SK-N-SH treated with all-trans-retinoic acid at 6 μM for 48 hours (cell line): ENCODE measurements around the gene IRAG1.
"Not testable (repeated sequence)": the region's sequence is repeated elsewhere in the genome, so short reads cannot be mapped to it uniquely, and the experiment has no call there.

Experiments used
- ATAC-seq: fragments of 200-7000 bp; cut with Tn5 transposase; 3 replicates; pipeline ENCODE4 v1.9.1; 2020; ENCODE audit warnings: mild to moderate bottlenecking, moderate library complexity
- ARNTL ChIP-seq: fragments of 450-650 bp; formaldehyde crosslinking; IDR thresholded peaks from 2 replicates; pipeline ENCODE4 v1.5.0; 2020; ENCODE audit warnings: low read depth, mild to moderate bottlenecking, moderate library complexity, borderline replicate concordance
- BACH2 ChIP-seq: fragments of 250-450 bp; sonication (Bioruptor Pico); IDR thresholded peaks from 2 replicates; pipeline ENCODE4 v1.9.0; 2021; ENCODE audit warnings: mild to moderate bottlenecking, borderline replicate concordance
- CREB5 ChIP-seq: fragments of 250-450 bp; sonication (Bioruptor Pico); IDR thresholded peaks from 2 replicates; pipeline ENCODE4 v1.5.1; 2020; ENCODE audit warnings: low read depth, mild to moderate bottlenecking, moderate library complexity
- CSDC2 ChIP-seq: fragments of 250-450 bp; sonication (Bioruptor Pico); IDR thresholded peaks from 2 replicates; pipeline ENCODE4 v1.5.0; 2020; ENCODE audit warnings: mild to moderate bottlenecking, moderate library complexity
- CSRNP3 ChIP-seq: fragments of 250-450 bp; sonication (Bioruptor Pico); IDR thresholded peaks from 2 replicates; pipeline ENCODE4 v1.5.1; 2021; ENCODE audit warnings: mild to moderate bottlenecking, moderate library complexity
- ESRRG ChIP-seq: fragments of 250-450 bp; sonication (Bioruptor Pico); IDR thresholded peaks from 2 replicates; pipeline ENCODE4 v1.6.1; 2021; ENCODE audit warnings: mild to moderate bottlenecking
- GLIS3 ChIP-seq: fragments of 250-450 bp; sonication (Bioruptor Pico); IDR thresholded peaks from 2 replicates; pipeline ENCODE4 v1.5.0; 2020; ENCODE audit warnings: mild to moderate bottlenecking, moderate library complexity
- ISL1 ChIP-seq: fragments of 250-450 bp; sonication (Bioruptor Pico); IDR thresholded peaks from 2 replicates; pipeline ENCODE4 v2.1.2; 2022; ENCODE audit warnings: mild to moderate bottlenecking, moderate library complexity
- OSR1 ChIP-seq: fragments of 250-450 bp; sonication (Bioruptor Pico); IDR thresholded peaks from 2 replicates; pipeline ENCODE4 v1.8.0; 2022; ENCODE audit warnings: moderate library complexity, mild to moderate bottlenecking, inconsistent platforms
- PATZ1 ChIP-seq: fragments of 250-450 bp; sonication (Bioruptor Pico); IDR thresholded peaks from 2 replicates; pipeline ENCODE4 v1.8.0; 2020; ENCODE audit warnings: mild to moderate bottlenecking, moderate library complexity, borderline replicate concordance
- POU6F1 ChIP-seq: fragments of 250-450 bp; sonication (Bioruptor Pico); IDR thresholded peaks from 2 replicates; pipeline ENCODE4 v1.8.0; 2021; ENCODE audit warnings: low read depth, mild to moderate bottlenecking, moderate library complexity, borderline replicate concordance
- PPARA ChIP-seq: fragments of 250-450 bp; sonication (Bioruptor Pico); IDR thresholded peaks from 2 replicates; pipeline ENCODE4 v1.5.0; 2020; ENCODE audit warnings: mild to moderate bottlenecking, borderline replicate concordance
- RARB ChIP-seq: fragments of 250-450 bp; sonication (Bioruptor Pico); IDR thresholded peaks from 2 replicates; pipeline ENCODE4 v1.8.0; 2021; ENCODE audit warnings: mild to moderate bottlenecking, moderate library complexity
- SNAI2 ChIP-seq: fragments of 250-450 bp; sonication (Bioruptor Pico); IDR thresholded peaks from 2 replicates; pipeline ENCODE4 v1.5.0; 2020; ENCODE audit warnings: mild to moderate bottlenecking, moderate library complexity
- TCF4 ChIP-seq: fragments of 250-450 bp; sonication (Bioruptor Pico); IDR thresholded peaks from 2 replicates; pipeline ENCODE4 v1.8.0; 2021; ENCODE audit warnings: mild to moderate bottlenecking, moderate library complexity, borderline replicate concordance
- TOX ChIP-seq: fragments of 250-450 bp; sonication (Bioruptor Pico); IDR thresholded peaks from 2 replicates; pipeline ENCODE4 v1.8.0; 2021; ENCODE audit warnings: mild to moderate bottlenecking, moderate library complexity, borderline replicate concordance
- ZC3H10 ChIP-seq: fragments of 250-450 bp; sonication (Bioruptor Pico); IDR thresholded peaks from 2 replicates; pipeline ENCODE4 v1.5.1; 2021; ENCODE audit warnings: mild to moderate bottlenecking, moderate library complexity
- ZFP30 ChIP-seq: fragments of 450-650 bp; formaldehyde crosslinking; IDR thresholded peaks from 2 replicates; pipeline ENCODE4 v1.5.0; 2022; ENCODE audit warnings: mild to moderate bottlenecking, moderate library complexity
- ZNF565 ChIP-seq: fragments of 450-650 bp; formaldehyde crosslinking; conservative IDR thresholded peaks from 2 replicates; pipeline ENCODE4 v1.5.0; 2020; ENCODE audit warnings: low read depth, mild to moderate bottlenecking, moderate library complexity
- ZNF70 ChIP-seq: fragments of 450-650 bp; formaldehyde crosslinking; IDR thresholded peaks from 2 replicates; pipeline ENCODE4 v1.5.0; 2020; ENCODE audit warnings: mild to moderate bottlenecking, moderate library complexity
- ZNF8 ChIP-seq: fragments of 450-650 bp; formaldehyde crosslinking; IDR thresholded peaks from 2 replicates; pipeline ENCODE4 v1.5.0; 2020; ENCODE audit warnings: mild to moderate bottlenecking, moderate library complexity

IRAG1 gene

GRCh38 chr11:10680956-10681487 is 12.5 kb downstream of the IRAG1 start:
- TF ChIP-seq POU6F1 (CRISPR knock-in tag) (no peak), ARNTL (no peak), TCF4 (CRISPR knock-in tag) (no peak), SNAI2 (CRISPR knock-in tag) (no peak), ZNF70 (CRISPR knock-in tag) (no peak), BACH2 (no peak), PPARA (no peak), ZC3H10 (CRISPR knock-in tag) (no peak), ISL1 (no peak), ZNF8 (CRISPR knock-in tag) (no peak)
- TF ChIP-seq, all 23 proteins: peak for 0
- ATAC-seq, result no peak

- ATAC-seq, result not testable (repeated sequence)
Observed at GRCh38 chr11:10680279-10680678, 13.3 kb downstream of the IRAG1 start.

- no peak for ATAC-seq
- TF ChIP-seq GLIS3 (no peak), ZNF565 (CRISPR knock-in tag) (no peak), ZNF70 (CRISPR knock-in tag) (no peak), CREB5 (no peak), PATZ1 (CRISPR knock-in tag) (no peak)
Observed at GRCh38 chr11:10679644-10680043, 13.9 kb downstream of the IRAG1 start.

- no peak for ATAC-seq
- TF ChIP-seq BACH2 (no peak), TOX (no peak), OSR1 (CRISPR knock-in tag) (no peak), CSRNP3 (CRISPR knock-in tag) (no peak), ZC3H10 (CRISPR knock-in tag) (no peak), TCF4 (CRISPR knock-in tag) (no peak), ZNF565 (CRISPR knock-in tag) (no peak), ESRRG (CRISPR knock-in tag) (no peak), ZFP30 (CRISPR knock-in tag) (no peak)
- TF ChIP-seq, all 23 proteins: peak for 0
Observed at GRCh38 chr11:10678101-10678500, 15.5 kb downstream of the IRAG1 start.

- no peak for ATAC-seq
- no peak for TF ChIP-seq ZNF8 (CRISPR knock-in tag)
Observed at GRCh38 chr11:10676919-10677318, 16.6 kb downstream of the IRAG1 start.

GRCh38 chr11:10674911-10675440 is 18.6 kb downstream of the IRAG1 start:
- no peak for ATAC-seq

More at GRCh38 chr11:10674911-10675440, 18.6 kb downstream of the IRAG1 start:
- TF ChIP-seq CREB5, result no peak
- TF ChIP-seq POU6F1 (CRISPR knock-in tag), result no peak
- TF ChIP-seq OSR1 (CRISPR knock-in tag), result no peak
- TF ChIP-seq ZC3H10 (CRISPR knock-in tag), result no peak
- TF ChIP-seq ISL1, result no peak
- TF ChIP-seq PPARA, result no peak
- no peak for TF ChIP-seq CSDC2
- no peak for TF ChIP-seq TCF4 (CRISPR knock-in tag)
- TF ChIP-seq TOX, result no peak
- no peak for TF ChIP-seq SNAI2 (CRISPR knock-in tag)
- TF ChIP-seq GLIS3, result no peak
- no peak for TF ChIP-seq RARB
- no peak for TF ChIP-seq ESRRG (CRISPR knock-in tag)
- TF ChIP-seq PATZ1 (CRISPR knock-in tag), result no peak
